Stimulated activated CD8-positive, alpha-beta memory T cell treated with anti-CD3 and anti-CD28 coated beads, Interleukin-12 subunit alpha, Interleukin-12 subunit beta, amount 100 ng/mL, for 24 hours (primary cell): ENCODE measurements around the gene PSTPIP2.
"Not testable (repeated sequence)": the region's sequence is repeated elsewhere in the genome, so short reads cannot be mapped to it uniquely, and the experiment has no call there.

Experiments
- DNase-seq: peaks from one replicate; pipeline ENCODE4 v3.0.0-alpha.2; 2020; ENCODE audit errors: extremely low read depth

Gene PSTPIP2

GRCh38 chr18:46037512-46038305, 34.4 kb downstream of the PSTPIP2 start:
- DNase-seq: no peak

GRCh38 chr18:46035696-46036680, 36.1 kb downstream of the PSTPIP2 start:
- no peak for DNase-seq

GRCh38 chr18:46034230-46034629, 37.8 kb downstream of the PSTPIP2 start:
- no peak for DNase-seq

GRCh38 chr18:46031741-46032140, 40.3 kb downstream of the PSTPIP2 start:
- no peak for DNase-seq

GRCh38 chr18:46028536-46028891, 43.5 kb downstream of the PSTPIP2 start:
- no peak for DNase-seq

- DNase-seq: no peak
Observed at GRCh38 chr18:46019936-46020335, 52.1 kb downstream of the PSTPIP2 start.

- no peak for DNase-seq
Observed at GRCh38 chr18:46013484-46014189, 58.4 kb downstream of the PSTPIP2 start.

- no peak for DNase-seq
Observed at GRCh38 chr18:46010676-46011075, 61.4 kb downstream of the PSTPIP2 start.

GRCh38 chr18:46010050-46010449, 62.0 kb downstream of the PSTPIP2 start:
- no peak for DNase-seq

GRCh38 chr18:46009125-46009840, 62.8 kb downstream of the PSTPIP2 start:
- DNase-seq: no peak

- DNase-seq: no peak
Observed at GRCh38 chr18:46008531-46008930, 63.5 kb downstream of the PSTPIP2 start.

- no peak for DNase-seq
Observed at GRCh38 chr18:46007165-46007564, 64.9 kb downstream of the PSTPIP2 start.

- no peak for DNase-seq
Observed at GRCh38 chr18:46002934-46003333, 69.1 kb downstream of the PSTPIP2 start.

- DNase-seq: no peak
Observed at GRCh38 chr18:46001892-46002291, 70.2 kb downstream of the PSTPIP2 start.

GRCh38 chr18:46001074-46001473, 71.0 kb downstream of the PSTPIP2 start:
- no peak for DNase-seq

GRCh38 chr18:45999536-45999935, 72.5 kb downstream of the PSTPIP2 start:
- no peak for DNase-seq

- DNase-seq: no peak
Observed at GRCh38 chr18:45998244-45998643, 73.8 kb downstream of the PSTPIP2 start.

GRCh38 chr18:45997700-45998151, 74.3 kb downstream of the PSTPIP2 start:
- DNase-seq: no peak

GRCh38 chr18:45995461-45995860, 76.6 kb downstream of the PSTPIP2 start:
- no peak for DNase-seq

GRCh38 chr18:45993438-45993837, 78.6 kb downstream of the PSTPIP2 start:
- DNase-seq: no peak

GRCh38 chr18:45992527-45992926, 79.5 kb downstream of the PSTPIP2 start:
- not testable (repeated sequence) for DNase-seq
